HPDE6-E6E7 (cell line): Measurements from ENCODE around the gene TMEM245.

Source experiments
- DNase-seq: peaks from one replicate; pipeline ENCODE4 v3.0.0; 2011; ENCODE audit warnings: missing footprints; ENCODE audit errors: extremely low spot score

Gene TMEM245

DNA sequence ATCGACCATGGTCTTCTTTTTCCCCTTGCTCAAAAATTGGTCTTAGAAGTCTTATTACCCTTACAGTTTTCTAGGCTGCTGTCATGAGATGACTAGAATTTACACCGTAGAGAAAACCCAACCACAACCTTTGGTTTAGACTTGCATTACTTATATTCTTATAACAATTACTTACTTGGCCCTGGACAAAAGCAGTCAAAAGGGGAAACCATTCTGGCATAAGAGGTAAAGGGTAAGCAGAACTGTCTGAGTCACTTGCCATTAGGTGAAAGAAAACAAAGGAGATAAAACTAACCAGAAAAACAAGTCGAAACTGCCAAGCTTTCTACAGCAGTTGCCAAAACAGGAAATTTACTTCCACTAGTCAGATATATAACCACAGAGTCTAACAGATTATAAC lies 17.9 kb downstream of the TMEM245 start:
- peak; percentile 76 for DNase-seq

DNA sequence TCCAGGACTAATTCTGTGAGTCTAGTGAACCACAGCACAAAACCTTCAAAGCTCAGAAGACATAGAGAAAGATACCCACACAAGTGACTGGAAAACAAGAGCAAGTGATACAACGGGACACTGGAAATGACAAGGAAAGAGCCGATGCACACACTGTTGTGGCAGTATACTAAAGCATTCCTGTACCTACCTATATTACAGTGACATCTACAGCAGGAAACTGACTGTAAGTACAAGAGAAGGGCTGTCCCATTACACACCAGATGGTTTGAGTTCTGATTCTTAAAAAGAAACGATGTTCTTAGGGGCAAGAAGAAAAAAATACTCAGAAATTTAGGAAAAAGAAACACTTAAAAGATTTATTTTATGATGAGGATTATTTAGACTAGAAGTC lies 18.5 kb downstream of the TMEM245 start:
- DNase-seq = no peak

DNA sequence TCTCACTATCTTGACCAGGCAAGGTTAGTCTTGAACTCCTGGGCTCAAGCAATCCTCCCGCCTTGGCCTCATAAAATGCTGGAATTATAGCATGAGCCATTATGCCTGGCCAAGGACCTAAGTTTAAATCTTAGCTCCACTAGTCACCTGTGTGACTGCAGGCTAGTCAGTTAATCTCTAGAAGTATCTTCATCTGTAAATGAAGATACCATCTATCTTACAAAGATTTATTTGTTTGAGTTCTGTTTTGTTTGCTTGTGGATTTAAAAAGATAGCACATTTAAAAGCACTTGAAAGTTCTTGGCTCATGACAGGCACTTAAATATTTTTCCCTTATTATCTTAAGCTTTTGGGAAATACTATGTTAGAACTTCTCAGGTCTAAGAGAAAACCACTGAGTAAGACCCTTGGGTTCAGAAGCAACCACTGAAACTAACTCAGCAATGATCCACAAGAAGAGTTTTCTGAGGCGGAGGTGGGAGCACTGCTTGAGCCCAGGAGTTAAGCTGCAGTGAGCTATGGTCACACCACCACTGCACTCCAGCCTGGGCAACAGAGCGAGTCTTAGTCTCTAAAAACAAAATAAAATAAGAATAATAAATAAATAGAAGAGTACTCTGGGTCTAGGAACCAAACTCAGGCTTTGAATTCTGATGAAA lies 19.1 kb downstream of the TMEM245 start:
- DNase-seq = no peak

DNA sequence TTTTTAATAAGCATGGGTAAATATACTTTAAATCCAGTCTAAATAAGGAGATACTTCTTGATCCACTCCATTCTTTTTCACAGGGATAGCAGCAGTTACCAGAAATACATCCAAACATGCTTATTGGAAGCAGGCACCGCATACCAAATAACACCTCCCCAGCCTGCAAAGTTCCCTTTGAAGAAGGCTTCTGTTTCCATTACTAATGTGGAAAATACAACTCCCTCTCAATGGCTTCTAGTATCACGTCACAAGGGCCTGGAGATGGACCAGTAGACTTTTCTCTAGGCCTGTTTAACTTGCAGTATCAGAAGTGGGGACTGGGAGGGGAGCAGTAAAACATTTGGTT lies 20.8 kb downstream of the TMEM245 start:
- DNase-seq = no peak

DNA sequence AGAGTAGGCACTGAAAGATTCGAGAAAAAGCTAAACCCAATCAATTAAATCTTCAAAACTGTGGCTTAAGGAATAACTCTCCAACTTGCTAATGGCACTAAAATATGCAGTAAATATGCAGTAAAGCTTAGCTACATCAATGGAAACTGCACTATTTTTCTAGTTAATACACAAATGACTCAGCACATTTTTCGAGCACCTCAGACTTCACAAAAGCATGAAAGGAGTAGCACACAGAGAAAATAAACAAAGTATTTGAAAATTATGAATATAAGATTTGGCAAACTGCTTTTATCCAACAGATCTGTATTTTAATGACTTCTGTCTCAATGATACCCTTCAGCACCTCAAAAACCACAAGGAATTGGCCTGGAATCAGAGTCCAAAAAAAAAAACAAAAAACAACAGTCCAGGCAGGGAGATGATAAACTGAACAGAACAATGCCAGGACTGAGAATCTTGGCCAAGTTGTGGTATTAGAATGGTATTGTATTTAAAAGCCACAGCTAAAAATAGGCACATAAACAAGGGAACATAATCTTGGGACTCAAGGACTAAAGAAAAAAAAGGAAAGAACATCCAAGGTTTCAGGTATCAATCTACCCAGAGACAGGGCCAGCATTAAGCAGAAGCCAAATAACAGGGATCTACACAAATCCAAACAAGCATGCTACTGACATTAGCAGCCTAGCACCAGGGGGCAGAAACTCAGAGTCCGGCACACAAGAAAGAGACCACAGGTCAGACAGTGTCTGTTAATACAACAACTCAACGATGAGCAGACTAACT lies 21.4 kb downstream of the TMEM245 start:
- no peak for DNase-seq

DNA sequence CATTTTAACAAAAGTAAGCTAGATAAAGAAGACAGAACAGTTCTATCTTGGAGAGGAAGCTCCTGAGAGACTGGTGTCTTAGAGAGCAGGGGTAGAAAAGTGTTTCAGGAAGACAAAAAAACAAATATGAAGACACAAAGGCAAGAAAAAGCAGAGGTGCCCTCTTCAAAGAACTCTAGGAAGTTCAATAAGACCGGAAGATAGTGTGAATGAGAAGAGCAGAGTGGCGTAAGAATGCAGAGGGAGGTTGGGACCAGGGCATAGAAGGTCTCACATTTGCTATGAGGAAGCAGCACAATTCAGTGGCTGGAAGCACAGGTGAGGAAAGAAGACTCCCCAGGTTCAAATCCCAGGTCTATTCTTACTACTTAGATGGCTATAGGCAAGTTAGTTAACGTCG lies 22.6 kb downstream of the TMEM245 start:
- DNase-seq = no peak

DNA sequence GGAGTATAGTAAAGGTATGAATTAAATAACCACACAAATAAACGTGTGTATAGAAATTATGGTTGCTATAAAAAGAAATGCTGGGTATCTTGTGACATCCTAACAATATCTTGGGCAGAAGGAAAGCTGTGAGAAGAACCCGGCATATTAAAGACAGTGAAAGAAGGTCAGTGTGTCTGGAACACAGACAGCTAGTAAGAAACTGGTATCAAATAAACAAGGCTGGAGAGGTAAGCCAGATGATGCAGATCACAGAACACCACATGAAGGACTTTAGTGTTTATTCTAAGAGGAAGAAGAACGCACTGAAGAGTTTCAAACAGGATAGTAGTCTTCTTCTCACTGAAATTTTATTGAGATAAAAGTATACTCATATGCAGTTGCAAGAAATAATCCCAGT lies 24.4 kb downstream of the TMEM245 start:
- DNase-seq = no peak

DNA sequence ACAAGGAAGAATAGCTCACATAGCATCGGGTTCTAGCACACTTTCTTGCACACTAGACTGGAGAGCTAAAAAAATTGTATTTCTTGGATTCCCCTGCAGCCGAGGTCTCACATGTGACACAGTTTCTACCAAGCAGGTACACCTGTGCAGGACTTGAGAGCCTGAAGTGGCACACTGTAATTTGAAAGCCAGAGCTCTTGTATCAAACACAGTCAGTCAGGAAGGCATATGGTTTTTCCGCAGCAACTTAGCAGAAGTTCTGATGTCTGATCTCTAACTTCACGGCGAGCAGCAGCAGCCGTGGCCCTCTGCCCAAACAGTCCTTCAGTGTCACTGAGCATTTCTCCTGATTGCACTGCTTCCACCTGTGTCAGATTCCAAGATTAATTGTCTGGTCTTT lies 25.5 kb downstream of the TMEM245 start:
- no peak for DNase-seq

DNA sequence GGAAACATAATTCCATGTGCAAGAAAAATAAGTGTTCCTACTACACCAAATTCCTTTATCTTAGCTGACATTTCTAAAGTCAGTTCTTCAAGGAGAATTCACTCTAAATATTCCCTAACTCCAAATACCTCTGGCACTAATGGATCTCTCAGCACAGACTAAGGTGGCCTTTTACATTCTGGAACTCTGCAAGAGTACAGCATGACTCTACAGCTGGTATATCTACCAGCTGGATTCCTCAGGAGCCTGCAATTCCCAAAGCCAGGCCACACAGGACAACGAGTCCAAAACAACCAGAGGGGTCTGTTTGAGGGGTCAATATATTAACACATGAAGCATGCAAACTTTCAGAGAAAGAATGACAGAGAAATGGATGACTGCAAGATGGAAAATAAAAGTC lies 27.2 kb downstream of the TMEM245 start:
- no peak for DNase-seq

DNA sequence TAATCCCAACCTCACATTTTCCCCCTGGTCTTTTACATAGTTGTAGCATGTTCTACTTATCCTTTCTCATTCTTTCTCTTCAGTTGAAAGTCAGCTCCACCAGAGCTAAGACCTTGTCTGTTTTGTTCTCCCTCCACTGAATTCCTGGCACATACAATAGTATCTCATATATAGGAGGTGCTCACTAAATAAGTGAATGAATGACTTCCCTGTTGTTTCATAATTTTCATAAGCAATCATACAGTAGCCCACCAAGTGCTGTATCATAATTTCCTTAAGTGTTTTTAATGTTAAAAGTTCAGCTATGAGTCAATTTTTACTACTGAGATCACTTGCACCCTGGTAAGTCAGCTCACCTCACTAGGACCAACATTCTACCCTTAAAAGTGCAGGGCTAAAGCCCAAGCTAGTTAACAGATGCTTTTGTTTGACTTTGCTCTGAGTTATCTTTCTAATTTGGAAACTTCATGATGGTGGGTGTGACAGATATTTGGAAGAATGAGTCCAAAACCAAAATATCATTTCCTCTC lies 27.6 kb downstream of the TMEM245 start:
- DNase-seq = no peak

DNA sequence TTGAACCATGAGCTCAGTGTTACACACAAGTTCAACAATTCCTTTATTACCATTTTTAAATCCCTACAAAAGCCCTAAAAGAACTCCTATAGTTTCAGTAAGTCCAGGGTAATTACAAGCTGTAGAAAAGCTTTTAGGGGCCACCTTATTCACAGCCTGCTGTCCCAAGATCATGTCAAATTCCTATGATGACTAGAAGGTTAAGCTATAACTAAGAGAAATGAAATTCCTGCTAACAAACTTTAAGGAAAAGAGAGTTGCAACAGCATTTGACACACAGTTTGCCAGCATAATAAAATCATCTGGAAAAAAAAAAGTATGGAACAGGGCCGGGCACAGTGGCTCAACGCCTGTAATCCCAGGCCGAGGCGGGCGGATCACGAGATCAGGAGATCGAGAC lies 31.5 kb downstream of the TMEM245 start:
- DNase-seq = no peak

DNA sequence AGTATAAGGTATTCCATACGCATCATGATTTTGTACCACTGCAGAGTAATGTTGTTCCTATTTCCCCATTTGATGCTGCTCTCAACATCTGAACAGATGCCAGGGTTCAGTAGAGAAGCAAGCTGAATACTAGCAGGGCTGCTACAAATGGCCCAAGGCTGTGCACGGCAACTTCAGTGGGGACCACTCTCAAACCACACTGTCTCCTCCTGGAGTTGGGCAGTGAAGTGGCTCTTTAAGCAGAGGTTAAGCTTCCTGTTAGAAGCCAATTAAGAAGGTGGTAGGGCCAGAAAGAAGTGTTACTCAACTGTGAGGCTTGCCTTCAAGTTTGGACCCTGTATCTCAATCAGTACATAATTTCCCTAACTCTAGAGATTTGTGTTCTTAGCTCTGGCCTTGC lies 32.0 kb downstream of the TMEM245 start:
- DNase-seq = no peak

DNA sequence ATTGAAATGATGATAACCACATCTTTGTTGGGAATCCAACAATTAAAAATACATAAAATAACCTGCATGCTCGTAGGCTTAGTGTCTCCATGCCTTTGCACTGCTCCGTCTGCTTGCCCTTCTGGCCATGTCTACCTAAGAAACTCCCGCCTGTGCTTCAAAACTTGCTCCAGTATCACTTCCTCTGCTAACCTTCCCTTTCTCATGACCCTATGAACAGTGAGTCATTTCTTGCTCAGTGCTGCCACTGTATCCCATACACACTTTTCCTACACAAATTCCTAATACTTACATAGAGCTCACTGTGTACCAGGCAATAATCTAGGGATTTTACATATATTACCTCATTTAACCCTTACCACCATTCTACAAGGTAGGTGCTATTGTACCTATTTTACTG lies 33.5 kb downstream of the TMEM245 start:
- DNase-seq = no peak

DNA sequence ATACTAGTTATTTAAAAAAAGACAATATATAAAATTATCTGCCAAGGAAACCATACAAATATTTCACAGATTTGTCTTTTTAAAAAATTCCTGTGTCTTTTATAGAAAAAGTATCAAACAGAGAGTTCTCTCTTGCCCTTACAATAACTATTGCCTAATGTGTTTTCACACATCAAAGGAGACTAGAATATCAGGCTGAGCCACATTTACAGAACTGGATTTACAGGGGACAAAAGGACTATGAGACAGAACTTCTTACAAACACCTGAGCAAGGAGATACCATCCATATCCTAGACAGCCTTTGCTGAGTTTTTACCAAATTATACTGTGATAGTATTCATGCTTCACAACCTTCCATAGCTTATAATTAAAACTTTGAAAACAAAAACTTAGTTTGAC lies 34.2 kb downstream of the TMEM245 start:
- DNase-seq = no peak

DNA sequence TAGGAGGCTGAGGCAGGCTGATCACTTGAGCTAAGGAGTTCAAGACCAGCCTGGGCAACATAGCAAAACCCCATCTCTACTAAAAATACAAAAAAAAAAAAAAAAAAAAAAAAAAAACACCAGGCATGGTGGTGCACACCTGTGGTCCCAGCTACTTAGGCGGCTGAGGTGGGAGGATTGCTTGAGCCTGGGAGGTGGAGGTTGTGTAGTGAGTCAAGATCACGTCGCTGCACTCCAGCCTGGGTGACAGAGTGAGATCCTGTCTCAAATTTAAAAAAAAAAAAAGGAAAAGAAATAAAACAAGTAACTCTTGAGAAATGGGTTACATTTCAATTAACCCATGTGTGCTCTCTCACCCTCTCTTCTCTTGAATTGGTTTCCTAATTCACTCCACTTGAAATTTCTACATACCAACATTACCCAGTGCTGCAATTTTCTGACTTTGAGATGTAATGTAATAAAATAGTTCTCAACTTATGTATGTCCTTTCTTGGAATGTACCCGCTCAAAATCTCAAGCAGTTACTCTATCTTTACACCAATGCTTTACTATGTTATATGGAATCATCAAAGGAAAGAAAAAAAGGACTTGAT lies 35.8 kb downstream of the TMEM245 start:
- no peak for DNase-seq

DNA sequence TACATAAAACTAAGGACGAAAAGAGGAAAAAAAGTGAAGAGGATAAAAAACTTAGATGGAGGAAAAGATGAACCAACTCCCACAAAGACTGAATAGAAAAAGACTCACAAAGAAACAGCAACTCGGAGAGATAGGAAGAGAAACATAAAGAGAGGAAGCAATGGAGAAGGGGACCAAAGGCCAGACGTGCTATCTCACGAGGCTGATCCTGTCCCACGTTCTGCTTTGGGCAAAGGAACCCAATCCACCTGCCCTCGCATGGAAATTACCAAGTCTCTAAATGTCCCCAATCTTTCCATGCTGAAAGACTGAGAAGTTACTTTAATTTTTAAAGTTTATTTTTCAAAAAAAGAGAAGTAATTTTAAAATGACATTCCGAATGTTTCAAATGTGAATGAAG lies 36.6 kb downstream of the TMEM245 start:
- no peak for DNase-seq

DNA sequence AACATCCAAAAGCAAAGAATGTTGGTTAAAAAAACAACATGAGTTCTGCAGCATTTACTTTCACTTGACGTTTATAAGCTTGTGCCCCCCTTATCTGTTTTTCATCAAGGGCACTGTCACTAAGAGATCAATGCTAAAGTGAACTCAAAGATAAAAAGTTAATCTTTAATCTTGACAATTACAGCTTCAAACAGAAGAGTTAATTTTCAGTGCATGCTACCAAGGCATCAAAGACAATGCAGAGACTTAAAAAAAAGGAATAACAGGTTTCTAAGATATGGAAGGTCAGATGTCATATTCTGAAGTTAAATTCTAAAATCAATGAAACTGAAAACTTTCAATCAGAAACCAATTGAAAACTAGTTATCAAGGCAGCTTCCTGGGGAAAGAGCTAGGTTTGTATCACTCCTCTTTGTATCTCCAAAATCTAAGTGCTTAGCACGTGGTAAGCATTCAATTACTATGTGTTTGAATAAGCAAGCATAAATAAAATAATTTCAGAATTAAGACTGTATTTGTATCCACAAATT lies 37.6 kb downstream of the TMEM245 start:
- DNase-seq = no peak

DNA sequence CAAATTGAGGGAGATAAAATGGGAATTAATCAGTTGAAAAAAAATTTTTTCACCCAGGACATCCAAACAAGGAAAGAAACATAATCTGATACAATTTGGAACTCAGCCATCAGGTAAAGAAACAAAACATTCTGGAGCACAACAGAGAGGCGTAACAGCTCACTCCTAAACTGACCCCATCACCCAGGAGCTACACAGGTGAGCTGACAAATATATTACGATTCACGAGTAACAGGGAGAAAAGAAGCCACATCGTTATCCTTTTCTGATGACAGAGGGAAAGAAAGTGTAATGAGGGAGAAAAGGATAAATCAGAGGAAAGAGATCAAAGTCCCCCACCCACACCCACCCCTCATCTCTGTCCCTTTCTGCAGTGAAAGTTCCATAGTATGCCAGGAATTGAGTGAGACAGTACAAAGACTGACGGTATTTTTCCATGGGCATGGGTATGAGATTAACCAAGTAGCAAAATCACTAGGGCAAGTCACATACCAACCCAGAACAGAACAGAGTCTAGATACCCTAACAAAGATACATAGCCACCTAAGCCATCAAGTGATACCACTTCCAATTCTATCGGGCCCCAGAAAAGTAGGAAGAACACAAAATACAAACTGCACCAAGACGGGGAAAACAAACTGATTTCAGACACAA lies 45.4 kb downstream of the TMEM245 start:
- no peak for DNase-seq

DNA sequence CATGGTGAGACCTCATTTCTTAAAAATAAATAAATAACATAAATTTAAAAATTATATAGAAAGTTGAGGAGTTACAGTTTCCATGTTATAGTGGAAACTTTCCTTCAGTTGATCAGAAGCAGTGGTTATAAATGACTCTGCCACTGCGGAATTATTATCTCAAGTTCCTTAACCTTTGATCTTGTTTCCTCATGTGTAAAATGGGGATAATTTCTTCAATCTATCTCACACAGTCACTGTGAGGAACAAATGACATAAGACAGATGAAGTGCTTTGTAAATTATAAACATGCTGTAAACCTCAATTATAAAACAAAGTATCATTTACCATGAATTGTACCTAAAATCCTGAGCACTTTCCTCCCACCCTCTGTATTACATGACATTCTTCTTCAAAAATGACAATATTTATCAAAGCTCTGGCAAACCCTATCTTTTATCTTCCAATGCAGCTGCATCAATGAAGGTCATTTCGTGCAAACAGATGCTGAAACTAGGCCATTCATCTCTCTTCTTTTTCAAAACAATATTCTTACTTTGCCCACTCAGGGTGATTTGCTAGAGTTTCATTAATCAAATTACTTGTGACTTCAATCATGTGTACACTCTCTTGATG lies 46.8 kb downstream of the TMEM245 start:
- no peak for DNase-seq

DNA sequence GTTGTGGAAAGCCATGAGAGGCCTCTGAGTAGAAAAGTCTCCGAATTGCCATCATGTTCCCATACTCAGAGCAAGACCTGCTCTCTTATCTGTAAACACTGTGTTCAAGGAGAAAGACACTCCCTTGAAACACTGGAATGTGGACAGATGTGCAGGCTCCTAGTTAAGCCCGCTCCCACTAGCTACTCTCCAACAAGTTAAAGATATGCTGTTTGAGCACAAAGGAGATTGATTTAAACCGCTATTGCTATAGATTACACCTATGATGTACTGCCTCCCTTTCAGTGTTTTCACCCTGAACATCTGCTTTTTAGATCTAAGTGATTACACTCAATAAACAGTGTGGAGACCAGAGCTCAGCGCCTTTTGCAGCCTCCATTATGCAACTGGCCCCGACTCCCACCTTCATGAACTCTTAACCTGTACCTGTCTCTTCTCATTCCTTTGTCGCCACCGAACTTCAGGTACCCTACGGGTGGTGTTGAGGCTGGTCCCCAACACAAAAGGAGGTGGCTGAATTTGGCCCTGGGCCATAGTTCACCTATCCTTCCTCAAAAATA lies 47.5 kb downstream of the TMEM245 start:
- DNase-seq = no peak

DNA sequence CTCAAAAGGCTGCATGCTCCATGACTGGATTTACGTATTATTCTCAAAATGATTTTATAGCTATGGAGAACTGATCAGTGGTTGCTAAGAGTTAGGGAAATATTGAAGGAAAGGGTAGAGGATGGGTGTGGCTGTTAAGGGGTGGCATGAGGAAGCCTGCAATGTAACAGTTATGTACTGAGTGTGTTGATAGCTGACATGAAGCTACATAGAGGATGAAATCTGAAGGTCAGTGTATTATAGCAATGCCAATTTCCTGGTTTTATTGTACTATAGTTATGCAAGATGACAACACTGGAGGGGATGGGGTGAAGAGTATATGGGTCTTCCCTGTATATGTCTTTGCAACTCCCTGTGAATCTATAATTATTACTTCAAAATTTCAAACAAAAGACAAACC lies 51.0 kb downstream of the TMEM245 start:
- DNase-seq = no peak
